ENCODE data around the gene MLLT10.

MLLT10 gene

DNA sequence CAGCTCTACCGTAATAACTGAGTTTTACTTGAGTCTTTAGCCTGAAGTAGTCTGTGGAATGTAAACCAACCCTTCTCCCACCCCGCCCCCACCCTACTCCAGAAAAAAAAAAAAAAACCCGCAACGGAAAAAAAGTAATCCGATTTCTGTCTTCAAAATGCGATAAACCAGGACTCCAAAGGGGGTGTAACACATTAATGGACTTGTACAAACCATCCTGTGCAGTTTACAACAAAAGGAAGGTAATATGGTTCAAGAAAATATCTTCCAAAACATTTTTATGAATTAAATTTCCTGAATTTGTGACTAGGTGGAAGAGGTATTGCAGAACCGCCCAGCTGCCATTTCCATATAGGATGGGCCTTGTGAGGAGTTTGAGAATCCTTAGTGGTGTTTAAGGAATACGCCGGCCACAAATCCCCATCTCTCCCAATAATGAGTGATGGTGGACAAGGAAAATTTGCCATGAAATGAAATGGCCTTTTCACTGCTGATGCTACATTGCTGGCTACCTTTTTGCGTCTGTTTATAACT is 19.1 kb upstream of the MLLT10 start:
- no peaks in the 10 kb centered on the region for H3K27me3 ChIP-seq (ENCODE audit: insufficient read depth, insufficient read length)
- H3K4me1 ChIP-seq (ENCODE audit: insufficient read depth, insufficient read length): no peaks in the 10 kb centered on the region
- peak overlapping the region; percentile 39 for H3K9ac ChIP-seq (ENCODE audit: insufficient read length, low read depth)
- H3K36me3 ChIP-seq (ENCODE audit: insufficient read depth, insufficient read length, low read length): no peaks in the 10 kb centered on the region
- DNase-seq (ENCODE audit: low read depth, low spot score): no peak
- no peaks in the 10 kb centered on the region for H3K9me3 ChIP-seq (ENCODE audit: insufficient read depth, low read length)
- H3K4me3 ChIP-seq (ENCODE audit: insufficient read length, low read depth): peak overlapping the region; percentile 53
- TF ChIP-seq SUZ12 (IDR thresholded peaks at IDR 0.05; ENCODE audit: extremely low read depth, insufficient read depth, insufficient read length) (no peak), YY1 (IDR thresholded peaks at IDR 0.05; ENCODE audit: insufficient read depth, insufficient read length) (no peak), ZNF274 (IDR thresholded peaks at IDR 0.05; ENCODE audit: low read depth, low read length) (no peak)

DNA sequence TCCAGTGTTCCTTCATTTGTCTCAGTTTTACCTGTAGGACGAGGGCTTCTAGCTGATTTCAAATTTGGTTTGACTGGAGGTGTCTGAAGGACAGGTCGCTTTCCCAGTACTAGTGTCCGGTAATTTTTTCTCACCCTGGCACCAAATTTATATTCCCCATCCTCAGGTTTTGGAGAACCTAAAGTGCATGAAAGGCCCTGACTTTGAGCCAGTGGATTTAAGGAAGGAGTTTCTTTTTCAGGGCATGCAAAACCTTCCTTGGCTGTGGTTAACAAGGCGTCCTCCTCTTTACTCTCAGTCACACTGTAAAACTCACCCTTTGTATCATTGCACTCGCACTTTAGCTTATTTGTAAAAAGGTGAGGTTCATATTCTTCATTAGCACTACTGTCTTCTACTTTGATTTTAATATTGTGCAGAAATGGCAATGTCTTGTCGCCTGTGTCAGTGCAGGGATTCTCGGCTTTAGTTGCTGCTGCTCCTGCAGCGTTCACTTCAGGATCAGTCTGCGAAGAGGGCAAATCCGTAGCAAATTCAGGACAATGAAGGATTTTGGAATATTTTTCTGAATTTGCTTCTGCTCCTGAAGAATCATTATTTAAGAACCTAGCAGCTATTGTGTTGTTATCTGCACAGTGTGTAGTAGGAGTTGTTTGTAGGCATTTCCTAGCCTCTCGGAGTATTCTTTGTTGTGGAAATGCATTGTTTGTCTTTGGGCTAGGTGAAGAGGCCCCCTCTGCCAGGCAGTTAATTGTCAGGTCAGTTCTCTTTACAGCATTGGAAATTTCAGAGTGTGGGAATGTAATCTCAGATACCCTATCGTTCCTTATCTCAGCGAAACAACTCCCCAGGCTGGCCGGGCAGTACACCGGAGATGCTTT is 18.4 kb upstream of the MLLT10 start:
- DNase-seq (ENCODE audit: low read depth, low spot score): no peak
- TF ChIP-seq YY1 (IDR thresholded peaks at IDR 0.05; ENCODE audit: insufficient read depth, insufficient read length) (no peak), ZNF274 (IDR thresholded peaks at IDR 0.05; ENCODE audit: low read depth, low read length) (no peak), SUZ12 (IDR thresholded peaks at IDR 0.05; ENCODE audit: extremely low read depth, insufficient read depth, insufficient read length) (no peak)

DNA sequence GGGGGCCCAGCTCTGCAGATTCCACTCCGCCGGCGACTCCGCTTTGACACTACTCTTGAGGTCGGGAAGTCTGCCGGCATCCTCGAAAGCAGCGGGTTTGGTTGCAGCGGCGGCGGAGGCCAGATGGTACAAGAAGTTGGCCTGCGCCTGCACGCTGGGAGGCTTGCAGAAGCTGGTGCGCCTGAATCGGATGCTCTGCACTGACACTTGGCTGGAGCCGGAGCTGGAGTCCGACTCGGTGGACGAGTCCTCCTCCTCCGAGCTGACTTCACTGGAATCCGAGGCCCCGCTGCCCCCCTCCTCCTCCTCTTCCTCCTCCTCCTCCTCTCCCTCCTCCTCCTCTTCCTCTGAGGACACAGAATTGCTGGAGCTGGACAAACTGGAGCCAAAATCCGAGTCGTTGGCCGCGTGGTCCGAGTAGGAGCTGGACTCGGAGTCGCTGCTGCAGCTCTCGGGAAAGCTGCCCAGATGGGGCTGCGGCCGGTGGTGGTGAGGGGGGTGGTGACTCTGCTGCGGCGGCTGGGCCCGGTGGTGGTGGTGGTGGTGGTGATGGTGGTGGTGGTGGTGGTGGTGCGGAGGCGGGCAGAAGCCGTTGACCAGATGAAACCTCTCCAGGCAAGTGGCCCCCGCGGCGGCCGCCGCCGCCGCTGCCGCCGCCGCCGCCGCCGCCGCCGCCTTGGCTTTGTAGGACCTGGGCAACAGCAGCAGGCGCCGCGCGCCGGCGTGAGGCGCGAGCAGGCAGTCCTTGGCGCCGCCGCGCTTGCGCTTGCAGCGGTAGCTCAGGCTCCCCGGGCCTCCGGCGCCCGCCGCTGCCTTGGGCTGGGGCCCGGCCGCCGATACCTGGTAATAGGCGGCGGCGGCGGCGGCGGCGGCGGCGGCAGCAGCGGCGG is 17.5 kb upstream of the MLLT10 start:
- no peak for DNase-seq (ENCODE audit: low read depth, low spot score)

More for the DNA sequence above, 18.4 kb upstream of the MLLT10 start:
- no peaks in the 10 kb centered on the region for H3K27me3 ChIP-seq (ENCODE audit: insufficient read depth, insufficient read length)
- H3K4me1 ChIP-seq (ENCODE audit: insufficient read depth, insufficient read length): no peaks in the 10 kb centered on the region
- H3K9me3 ChIP-seq (ENCODE audit: insufficient read depth, low read length): no peaks in the 10 kb centered on the region
- H3K36me3 ChIP-seq (ENCODE audit: insufficient read depth, insufficient read length, low read length): no peaks in the 10 kb centered on the region
- peak overlapping the region; percentile 85 for H3K9ac ChIP-seq (ENCODE audit: insufficient read length, low read depth)
- H3K4me3 ChIP-seq (ENCODE audit: insufficient read length, low read depth): peak overlapping the region; percentile 53

DNA sequence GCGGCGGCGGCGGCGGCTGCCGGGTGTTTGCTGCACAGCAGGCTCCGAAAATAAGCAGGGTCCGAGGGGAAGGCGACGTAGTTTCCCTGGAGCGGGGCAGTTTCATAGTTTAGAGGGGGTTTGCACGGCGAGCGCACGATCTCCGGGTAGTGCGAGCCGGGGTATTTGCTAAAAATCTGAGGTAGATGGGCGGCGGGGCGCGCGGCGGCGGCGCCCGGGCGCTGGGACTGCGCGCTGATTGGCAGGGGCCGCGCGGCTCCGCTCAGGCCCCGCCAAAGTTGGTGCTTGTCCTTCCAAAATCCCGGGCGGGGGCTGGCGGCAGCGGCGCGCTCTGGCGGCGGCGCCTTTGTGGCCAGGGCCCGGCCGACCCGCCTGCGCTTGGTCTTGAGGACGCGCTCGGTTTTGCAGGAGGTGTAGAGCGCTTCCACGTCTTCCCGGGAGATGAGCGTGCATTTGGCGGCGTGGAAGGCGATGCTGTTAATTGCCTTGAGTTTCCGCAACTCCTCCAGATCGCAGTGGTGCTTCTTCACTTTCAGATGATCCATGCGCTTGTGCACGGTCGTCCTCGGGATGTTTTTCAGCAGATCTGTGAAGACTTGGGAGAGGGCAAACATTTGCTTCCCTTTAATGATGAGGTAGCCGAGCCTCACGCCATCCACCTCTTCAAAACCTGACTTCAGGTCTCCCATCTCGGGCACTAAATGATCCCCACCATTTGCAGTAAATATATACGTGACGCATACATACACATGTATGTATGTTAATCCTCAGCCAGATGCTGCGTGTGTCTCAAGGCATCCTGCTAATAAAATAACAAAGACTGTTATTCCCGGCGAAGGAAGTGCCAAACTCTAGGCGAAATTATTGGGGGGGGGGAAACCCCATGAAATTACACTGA is 16.6 kb upstream of the MLLT10 start:
- Histone ChIP-seq H3K4me1 (ENCODE audit: insufficient read depth, insufficient read length) (no peaks in the 10 kb centered on the region), H3K36me3 (ENCODE audit: insufficient read depth, insufficient read length, low read length) (no peaks in the 10 kb centered on the region), H3K4me3 (ENCODE audit: insufficient read length, low read depth) (peak overlapping the region; percentile 53), H3K9me3 (ENCODE audit: insufficient read depth, low read length) (no peaks in the 10 kb centered on the region), H3K27me3 (ENCODE audit: insufficient read depth, insufficient read length) (no peaks in the 10 kb centered on the region), H3K9ac (ENCODE audit: insufficient read length, low read depth) (peak overlapping the region; percentile 86)
- TF ChIP-seq SUZ12 (IDR thresholded peaks at IDR 0.05; ENCODE audit: extremely low read depth, insufficient read depth, insufficient read length) (no peak), ZNF274 (IDR thresholded peaks at IDR 0.05; ENCODE audit: low read depth, low read length) (no peak), YY1 (IDR thresholded peaks at IDR 0.05; ENCODE audit: insufficient read depth, insufficient read length) (no peak)
- no peak for DNase-seq (ENCODE audit: low read depth, low spot score)

More for the DNA sequence above, 17.5 kb upstream of the MLLT10 start:
- Histone ChIP-seq H3K36me3 (ENCODE audit: insufficient read depth, insufficient read length, low read length) (no peaks in the 10 kb centered on the region), H3K4me3 (ENCODE audit: insufficient read length, low read depth) (peak overlapping the region; percentile 53), H3K4me1 (ENCODE audit: insufficient read depth, insufficient read length) (no peaks in the 10 kb centered on the region), H3K9ac (ENCODE audit: insufficient read length, low read depth) (peak overlapping the region; percentile 85), H3K27me3 (ENCODE audit: insufficient read depth, insufficient read length) (no peaks in the 10 kb centered on the region), H3K9me3 (ENCODE audit: insufficient read depth, low read length) (no peaks in the 10 kb centered on the region)
- no peak for TF ChIP-seq YY1 (IDR thresholded peaks at IDR 0.05; ENCODE audit: insufficient read depth, insufficient read length)

GRCh38 chr10:21518149-21518640 is 15.8 kb upstream of the MLLT10 start:
- H3K4me1 ChIP-seq (ENCODE audit: insufficient read depth, insufficient read length): no peaks in the 10 kb centered on the region
- TF ChIP-seq YY1 (IDR thresholded peaks at IDR 0.05; ENCODE audit: insufficient read depth, insufficient read length) (no peak), ZNF274 (IDR thresholded peaks at IDR 0.05; ENCODE audit: low read depth, low read length) (no peak), SUZ12 (IDR thresholded peaks at IDR 0.05; ENCODE audit: extremely low read depth, insufficient read depth, insufficient read length) (no peak)
- DNase-seq (ENCODE audit: low read depth, low spot score): no peak
- H3K27me3 ChIP-seq (ENCODE audit: insufficient read depth, insufficient read length): no peaks in the 10 kb centered on the region
- no peaks in the 10 kb centered on the region for H3K36me3 ChIP-seq (ENCODE audit: insufficient read depth, insufficient read length, low read length)
- peak overlapping the region; percentile 53 for H3K4me3 ChIP-seq (ENCODE audit: insufficient read length, low read depth)
- H3K9ac ChIP-seq (ENCODE audit: insufficient read length, low read depth): peak overlapping the region; percentile 86
- H3K9me3 ChIP-seq (ENCODE audit: insufficient read depth, low read length): no peaks in the 10 kb centered on the region

DNA sequence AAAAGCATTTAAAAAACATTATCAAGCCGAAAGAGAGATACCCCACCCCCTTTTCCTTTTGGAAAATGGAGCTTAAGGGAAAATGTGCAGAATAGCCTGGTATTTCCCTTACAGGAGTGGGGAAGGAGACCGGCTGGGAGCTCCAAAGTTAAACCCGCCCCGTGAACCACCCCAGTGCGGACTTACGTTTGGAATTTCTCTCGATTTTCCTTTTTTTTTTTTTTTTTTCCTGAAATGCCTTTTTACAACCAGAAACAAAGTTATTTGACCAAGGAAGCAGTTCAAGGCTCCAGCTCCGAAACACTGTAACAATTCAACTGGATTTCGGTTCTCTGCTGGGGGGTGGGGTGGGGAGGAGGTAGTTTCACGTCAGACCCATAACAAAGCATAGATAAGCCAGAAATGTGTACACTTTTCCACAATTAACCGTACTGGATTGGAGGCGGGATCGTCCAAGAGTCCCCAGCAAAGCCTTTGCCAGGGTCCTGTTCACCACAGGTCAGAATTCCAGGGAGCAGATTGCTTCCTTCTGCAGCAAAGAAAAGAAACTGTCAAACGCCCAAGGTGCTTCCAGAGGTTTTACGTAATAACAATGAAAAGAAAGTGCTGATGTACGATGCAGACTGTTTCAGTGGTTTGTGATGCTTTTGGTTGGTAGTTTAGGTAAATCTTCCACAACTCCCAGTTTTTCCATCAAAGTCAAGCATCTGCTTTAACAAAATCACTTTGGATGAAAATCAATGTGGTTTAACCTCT is 15.2 kb upstream of the MLLT10 start:
- TF ChIP-seq SUZ12 (IDR thresholded peaks at IDR 0.05; ENCODE audit: extremely low read depth, insufficient read depth, insufficient read length): no peak
- no peak for TF ChIP-seq YY1 (IDR thresholded peaks at IDR 0.05; ENCODE audit: insufficient read depth, insufficient read length)
- no peak for TF ChIP-seq ZNF274 (IDR thresholded peaks at IDR 0.05; ENCODE audit: low read depth, low read length)
- no peaks in the 10 kb centered on the region for H3K27me3 ChIP-seq (ENCODE audit: insufficient read depth, insufficient read length)
- no peak for DNase-seq (ENCODE audit: low read depth, low spot score)
- no peaks in the 10 kb centered on the region for H3K4me1 ChIP-seq (ENCODE audit: insufficient read depth, insufficient read length)
- H3K4me3 ChIP-seq (ENCODE audit: insufficient read length, low read depth): peak overlapping the region; percentile 53
- H3K36me3 ChIP-seq (ENCODE audit: insufficient read depth, insufficient read length, low read length): no peaks in the 10 kb centered on the region
- H3K9me3 ChIP-seq (ENCODE audit: insufficient read depth, low read length): no peaks in the 10 kb centered on the region
- peak overlapping the region; percentile 57 for H3K9ac ChIP-seq (ENCODE audit: insufficient read length, low read depth)

Measured in NT2/D1 (cell line).